Cardiac muscle cell (in vitro differentiated cells and primary cell): ENCODE measurements around the gene TIFAB. TPM values are rescaled to one million over a fixed set of nuclear protein-coding genes. Genes with fewer than 3 reads are reported as not detected.

Source experiments
- DNase-seq, 2 donors: peaks; one replicate each; pipeline versions ENCODE4 v3.0.0 to v3.0.0-alpha.2; 2010 to 2017; ENCODE audit warnings: low read depth in 1 of 2, low spot score in 1 of 2
- H3K27ac ChIP-seq: fragments of 200-600 bp; sonication (generic); 2 replicates; pipeline ENCODE4 v1.5.1; 2016
- H3K27me3 ChIP-seq: fragments of 200-600 bp; sonication (generic); 2 replicates; pipeline ENCODE4 v1.6.0; 2016; ENCODE audit warnings: control low read depth
- H3K36me3 ChIP-seq: fragments of 200-600 bp; sonication (generic); 2 replicates; pipeline ENCODE4 v1.5.1; 2016; ENCODE audit warnings: control low read depth
- H3K4me1 ChIP-seq: fragments of 200-600 bp; sonication (generic); 2 replicates; pipeline ENCODE4 v1.8.1; 2017; ENCODE audit warnings: low read depth, mild to moderate bottlenecking, mixed run types
- H3K4me3 ChIP-seq: fragments of 200-600 bp; sonication (generic); 2 replicates; pipeline ENCODE4 v1.5.1; 2016; ENCODE audit warnings: mild to moderate bottlenecking
- H3K9me3 ChIP-seq: fragments of 200-600 bp; sonication (generic); 2 replicates; pipeline ENCODE4 v1.5.1; 2017; ENCODE audit warnings: low read depth, mild to moderate bottlenecking, control low read depth
- polyA plus RNA-seq: library from polyadenylated mRNA; unstranded; fragments of >200 nt; fragmentation: Nextera tagmentation; extraction: Ambion mirVana; gene quantifications from 2 replicates; pipeline ENCODE4 v1.2.1, GENCODE V29; 2016
- total RNA-seq: library from RNA; depleted of rRNA; stranded (reverse); fragments of >200 nt; gene quantifications from 2 replicates; pipeline ENCODE4 v1.2.3, GENCODE V29; 2016
- TF ChIP-seq, protein P1 (sequence below): IDR thresholded peaks from 2 replicates; pipeline ENCODE4 v1.5.1; 2012; ENCODE audit warnings: low read depth, mild to moderate bottlenecking, low read length

Gene TIFAB
- total and polyA plus RNA-seq, 2 experiments from 2014 or later, result not detected

DNA sequence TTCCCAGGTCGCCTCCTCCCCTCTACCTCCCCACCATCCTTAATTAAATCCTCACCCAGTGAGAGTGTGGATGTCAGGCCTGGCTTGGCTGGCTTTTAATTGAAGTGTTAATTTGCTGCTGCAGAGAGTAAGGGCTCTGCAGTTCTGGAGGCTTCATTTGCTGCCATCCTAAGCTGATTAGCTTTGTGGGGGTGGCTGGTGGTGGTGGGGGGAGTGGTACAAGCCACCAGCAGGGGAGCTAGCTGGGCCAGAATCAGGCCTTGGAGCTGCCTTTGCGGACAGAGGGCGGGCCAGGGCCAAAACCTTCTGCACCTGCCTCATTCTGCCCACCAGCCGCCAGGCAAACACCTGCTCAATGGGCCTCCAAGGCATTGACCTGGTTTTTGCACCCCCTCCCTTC, 26.8 kb upstream of the TIFAB start:
- H3K36me3 ChIP-seq, result no peaks in the 10 kb centered on the region
- H3K27ac ChIP-seq, result no peak overlapping the region
- H3K27me3 ChIP-seq, result peaks cover 95% of the 10 kb centered on the region
- H3K9me3 ChIP-seq, result no peaks in the 10 kb centered on the region
- no peak overlapping the region for H3K4me3 ChIP-seq
- peaks cover 16% of the 10 kb centered on the region for H3K4me1 ChIP-seq
- TF ChIP-seq, protein P1, sequence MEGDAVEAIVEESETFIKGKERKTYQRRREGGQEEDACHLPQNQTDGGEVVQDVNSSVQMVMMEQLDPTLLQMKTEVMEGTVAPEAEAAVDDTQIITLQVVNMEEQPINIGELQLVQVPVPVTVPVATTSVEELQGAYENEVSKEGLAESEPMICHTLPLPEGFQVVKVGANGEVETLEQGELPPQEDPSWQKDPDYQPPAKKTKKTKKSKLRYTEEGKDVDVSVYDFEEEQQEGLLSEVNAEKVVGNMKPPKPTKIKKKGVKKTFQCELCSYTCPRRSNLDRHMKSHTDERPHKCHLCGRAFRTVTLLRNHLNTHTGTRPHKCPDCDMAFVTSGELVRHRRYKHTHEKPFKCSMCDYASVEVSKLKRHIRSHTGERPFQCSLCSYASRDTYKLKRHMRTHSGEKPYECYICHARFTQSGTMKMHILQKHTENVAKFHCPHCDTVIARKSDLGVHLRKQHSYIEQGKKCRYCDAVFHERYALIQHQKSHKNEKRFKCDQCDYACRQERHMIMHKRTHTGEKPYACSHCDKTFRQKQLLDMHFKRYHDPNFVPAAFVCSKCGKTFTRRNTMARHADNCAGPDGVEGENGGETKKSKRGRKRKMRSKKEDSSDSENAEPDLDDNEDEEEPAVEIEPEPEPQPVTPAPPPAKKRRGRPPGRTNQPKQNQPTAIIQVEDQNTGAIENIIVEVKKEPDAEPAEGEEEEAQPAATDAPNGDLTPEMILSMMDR, result no peak
- no peak for DNase-seq

DNA sequence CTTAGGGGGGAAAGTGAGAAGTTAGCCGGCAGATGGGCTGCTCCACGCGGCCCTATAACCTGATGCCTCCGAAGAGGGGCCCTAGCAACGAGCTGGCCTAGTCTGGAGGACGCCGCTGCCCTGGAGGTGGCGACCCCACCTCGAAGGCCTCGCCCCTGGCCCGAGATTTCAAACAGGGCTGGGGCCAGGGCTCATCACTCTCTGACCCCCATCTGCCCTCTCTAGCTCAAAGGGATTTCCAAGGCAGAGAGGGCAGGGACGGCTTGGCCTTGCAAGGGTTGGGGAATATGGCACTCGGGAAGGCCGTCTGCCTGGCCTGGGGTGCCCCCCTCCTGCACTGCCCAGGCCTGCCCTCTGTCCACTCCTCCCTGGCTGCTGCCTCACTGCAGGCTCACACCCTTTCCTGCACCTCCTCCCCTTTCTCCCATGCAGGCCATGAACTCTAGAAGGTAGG, 25.5 kb upstream of the TIFAB start:
- H3K27ac ChIP-seq, result no peak overlapping the region
- TF ChIP-seq, protein P1, result no peak
- H3K9me3 ChIP-seq, result no peaks in the 10 kb centered on the region
- DNase-seq, result no peak
- peaks cover 95% of the 10 kb centered on the region for H3K27me3 ChIP-seq
- peaks cover 16% of the 10 kb centered on the region for H3K4me1 ChIP-seq
- H3K4me3 ChIP-seq, result no peak overlapping the region
- no peaks in the 10 kb centered on the region for H3K36me3 ChIP-seq

DNA sequence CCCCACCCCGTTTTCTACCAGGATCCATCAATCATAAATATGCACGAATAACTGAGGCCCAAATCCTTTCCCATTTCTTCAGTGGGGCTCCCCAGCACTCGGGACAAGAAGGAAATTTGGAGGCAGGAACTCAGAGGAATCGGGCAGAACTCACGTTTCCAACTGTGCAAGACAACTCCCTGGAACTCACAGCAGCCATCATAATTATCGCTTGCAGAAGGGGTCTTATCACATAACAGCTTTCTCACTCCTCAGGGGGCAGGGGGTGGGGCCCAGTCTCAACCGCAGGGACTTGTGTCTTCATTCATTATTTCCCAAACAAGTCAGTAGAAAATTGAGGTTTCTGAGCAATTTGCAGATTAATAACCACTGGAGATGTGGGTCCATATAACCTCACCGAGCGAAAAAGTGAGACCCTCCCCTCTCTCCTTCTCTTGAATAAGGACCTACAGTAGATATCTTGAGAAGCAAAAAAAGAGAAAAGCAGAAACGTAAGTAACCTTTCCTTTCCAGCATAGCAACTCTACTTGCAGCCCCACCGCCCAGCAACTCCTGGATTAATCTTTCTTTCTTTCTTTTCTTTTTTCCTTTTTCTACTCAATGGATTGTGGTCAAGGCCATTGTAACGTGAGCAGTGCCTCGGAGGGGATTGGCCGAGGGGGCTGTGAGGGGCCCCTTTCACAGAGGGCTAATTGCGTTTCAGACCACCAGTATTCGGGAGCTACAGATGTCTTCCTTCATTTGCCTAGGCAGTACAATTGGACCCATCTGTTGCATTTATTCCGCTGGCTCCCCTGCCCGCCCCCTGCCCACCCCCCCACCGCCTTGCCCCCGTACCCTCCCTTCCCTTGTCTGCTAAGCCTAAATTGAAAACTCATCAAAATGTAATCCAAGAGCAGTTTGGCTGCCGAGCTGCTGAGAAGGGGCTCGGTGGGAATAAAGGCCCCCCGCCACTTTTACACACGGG, 24.7 kb upstream of the TIFAB start:
- peaks cover 95% of the 10 kb centered on the region for H3K27me3 ChIP-seq
- no peak for DNase-seq
- peaks cover 16% of the 10 kb centered on the region for H3K4me1 ChIP-seq
- no peaks in the 10 kb centered on the region for H3K36me3 ChIP-seq
- no peak overlapping the region for H3K27ac ChIP-seq
- TF ChIP-seq, protein P1, result no peak
- H3K9me3 ChIP-seq, result no peaks in the 10 kb centered on the region
- no peak overlapping the region for H3K4me3 ChIP-seq

DNA sequence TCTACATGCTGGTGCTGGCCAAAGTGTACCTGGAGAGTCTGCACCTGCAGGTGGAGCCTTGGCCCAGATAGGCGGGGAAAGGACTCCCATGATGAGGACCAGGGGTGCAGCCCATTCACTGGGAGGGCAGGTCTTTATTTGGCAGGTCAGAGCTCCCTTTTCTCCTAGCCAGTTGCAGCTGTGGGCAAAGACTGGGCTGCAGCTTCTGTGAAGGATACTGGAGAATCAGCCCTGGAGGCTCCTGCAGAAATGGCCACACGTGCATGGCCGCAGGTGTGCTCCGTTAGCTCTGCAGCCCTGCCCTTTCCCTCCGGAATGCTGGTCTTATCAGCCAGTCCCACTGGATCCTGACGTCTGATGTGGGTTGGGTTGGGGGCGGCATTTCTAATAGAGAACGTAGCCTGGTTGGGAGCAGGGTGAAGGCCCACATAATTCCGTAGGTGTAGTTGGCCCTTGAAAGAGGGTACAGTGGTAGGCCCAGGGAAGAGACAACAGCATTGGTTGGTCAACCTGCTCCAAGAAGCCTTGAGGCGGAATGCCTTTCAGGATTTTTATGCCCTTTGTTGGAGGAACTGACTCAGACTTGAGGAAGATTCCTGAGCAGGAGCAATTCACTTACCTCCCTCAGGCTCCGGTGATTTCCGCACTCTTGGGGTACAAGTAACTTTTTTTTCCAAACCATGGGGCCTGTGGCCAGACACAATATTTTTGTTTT, 22.0 kb upstream of the TIFAB start:
- no peaks in the 10 kb centered on the region for H3K36me3 ChIP-seq
- H3K4me3 ChIP-seq, result no peak overlapping the region
- peaks cover 99% of the 10 kb centered on the region for H3K27me3 ChIP-seq
- TF ChIP-seq, protein P1, result no peak
- peaks cover 16% of the 10 kb centered on the region for H3K4me1 ChIP-seq
- no peaks in the 10 kb centered on the region for H3K9me3 ChIP-seq
- DNase-seq, result no peak
- H3K27ac ChIP-seq, result no peak overlapping the region

DNA sequence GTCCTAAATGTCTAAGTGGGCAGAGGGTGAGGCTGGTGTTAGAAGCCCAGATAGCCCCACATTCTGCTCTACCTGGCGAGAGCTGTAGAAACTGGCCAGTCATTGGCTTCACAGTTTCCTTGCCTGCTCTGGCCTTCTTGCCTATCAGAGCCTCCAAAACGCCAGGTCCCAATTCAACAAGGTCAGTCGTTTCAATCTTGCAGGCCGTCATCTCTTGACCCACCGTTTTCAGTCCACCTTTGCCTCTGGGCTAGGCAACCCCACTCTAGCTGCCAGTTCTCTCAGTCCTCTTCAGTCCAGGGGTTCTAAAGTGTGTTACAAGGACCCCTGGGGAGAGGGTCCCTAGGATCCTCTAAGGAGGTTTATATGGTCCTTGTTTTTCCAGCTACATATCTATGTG, 20.0 kb upstream of the TIFAB start:
- Histone ChIP-seq H3K36me3 (no peaks in the 10 kb centered on the region), H3K27me3 (peaks cover 99% of the 10 kb centered on the region), H3K9me3 (no peaks in the 10 kb centered on the region), H3K27ac (no peak overlapping the region), H3K4me1 (peaks cover 6% of the 10 kb centered on the region), H3K4me3 (no peak overlapping the region)
- no peak for DNase-seq
- TF ChIP-seq, protein P1, result no peak
